Kidney epithelial cell (primary cell): ENCODE measurements around the gene PLA2G15. TPM values are rescaled to one million over a fixed set of nuclear protein-coding genes. Genes with fewer than 3 reads are reported as not detected.

Source experiments
- DNase-seq: peaks from one replicate; pipeline ENCODE4 v3.0.0-alpha.2; 2010; ENCODE audit warnings: low read depth
- H3K27me3 ChIP-seq: 2 replicates; pipeline ENCODE4 v1.6.0; 2011; ENCODE audit warnings: low read length; ENCODE audit not compliant: control insufficient read depth, insufficient read depth
- H3K36me3 ChIP-seq: 2 replicates; pipeline ENCODE4 v1.5.1; 2011; ENCODE audit warnings: low read length; ENCODE audit not compliant: control insufficient read depth, insufficient read depth
- H3K4me3 ChIP-seq: 2 replicates; pipeline ENCODE4 v1.5.1; 2011; ENCODE audit warnings: low read depth, mild to moderate bottlenecking, control low read depth, low read length
- CTCF ChIP-seq: IDR thresholded peaks from 2 replicates; pipeline ENCODE4 v1.5.1; 2011; ENCODE audit warnings: mild to moderate bottlenecking, moderate library complexity, low read length, control low read depth, inconsistent platforms; ENCODE audit not compliant: insufficient read depth, poor library complexity, severe bottlenecking
- total RNA-seq: library from RNA; depleted of rRNA; stranded (reverse); fragments of >200 nt; gene quantifications from 2 replicates; pipeline ENCODE4 v1.2.3, GENCODE V29; 2015

Gene PLA2G15
- total RNA-seq, 1 donor from 2014 or later, result 27.2 TPM

DNA sequence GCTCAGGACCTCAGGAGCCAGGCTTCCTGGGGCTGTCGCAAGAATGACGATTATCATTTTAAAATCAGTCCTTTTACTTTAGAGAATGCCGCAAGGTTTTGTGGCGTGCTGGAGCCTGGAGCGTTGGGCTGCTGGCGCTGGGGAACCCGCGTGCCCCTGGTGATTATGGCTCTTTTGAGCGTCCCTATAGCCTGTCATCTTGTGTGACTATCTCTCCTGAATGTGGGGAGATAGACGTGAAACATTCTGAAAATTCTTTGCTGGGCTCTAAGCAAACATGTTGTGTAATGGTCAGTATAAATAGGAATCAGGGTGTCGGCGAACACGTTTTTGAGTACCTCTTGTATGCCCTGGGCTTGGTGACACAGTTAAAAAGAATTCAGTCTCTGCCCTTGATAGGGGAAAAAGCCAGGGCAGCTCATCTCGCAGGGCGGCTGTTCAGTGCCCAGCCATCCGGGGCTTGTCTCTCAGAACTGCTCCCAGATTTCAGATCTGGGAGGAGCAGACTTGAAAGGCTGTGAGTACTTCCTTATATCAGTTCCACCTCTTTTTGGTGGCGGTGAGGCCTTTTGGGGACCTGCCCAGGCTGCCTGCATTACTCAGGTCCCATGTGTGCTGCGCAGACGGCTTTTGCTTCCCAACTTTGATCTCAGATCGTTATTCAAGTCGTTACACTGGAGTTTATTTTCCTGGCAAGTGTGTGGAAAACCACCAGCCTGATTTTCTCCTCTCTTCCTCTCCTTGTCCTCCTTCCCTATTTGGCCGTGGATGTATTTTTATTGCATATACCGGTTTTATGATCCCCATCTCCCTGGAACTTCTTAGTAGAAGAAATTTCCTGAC is 20.1 kb downstream of the PLA2G15 start:
- peak; percentile 45 for DNase-seq
- peak overlapping the region; percentile 55 for H3K4me3 ChIP-seq
- H3K27me3 ChIP-seq, result no peaks in the 10 kb centered on the region
- H3K36me3 ChIP-seq, result no peaks in the 10 kb centered on the region
- TF ChIP-seq CTCF, result no peak

GRCh38 chr16:68267612-68268405 is 22.6 kb downstream of the PLA2G15 start:
- Histone ChIP-seq H3K4me3 (no peak overlapping the region), H3K36me3 (no peaks in the 10 kb centered on the region), H3K27me3 (no peaks in the 10 kb centered on the region)
- TF ChIP-seq CTCF, result no peak
- DNase-seq, result no peak

DNA sequence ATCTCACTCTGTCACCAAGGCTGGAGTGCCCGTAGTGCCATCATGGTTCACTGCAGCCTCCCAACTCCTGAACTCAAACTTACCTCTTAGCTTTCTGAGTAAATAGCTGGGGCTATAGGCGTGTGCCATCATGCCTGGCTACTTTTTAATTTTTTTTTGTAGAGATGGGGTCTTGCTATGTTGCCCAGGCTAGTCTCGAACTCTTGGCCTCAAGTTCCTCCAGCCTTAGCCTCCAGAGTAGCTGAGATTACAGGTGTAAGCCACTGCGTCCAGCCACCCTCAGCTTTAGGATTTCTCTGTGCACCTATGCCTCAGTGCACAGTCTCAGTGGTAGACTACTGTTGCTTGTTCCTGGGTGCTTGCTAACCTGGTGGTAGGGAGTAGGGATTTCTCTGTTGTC is 24.6 kb downstream of the PLA2G15 start:
- TF ChIP-seq CTCF, result no peak
- H3K4me3 ChIP-seq, result no peak overlapping the region
- H3K36me3 ChIP-seq, result no peaks in the 10 kb centered on the region
- no peaks in the 10 kb centered on the region for H3K27me3 ChIP-seq
- DNase-seq, result no peak

- DNase-seq, result no peak
- no peak overlapping the region for H3K4me3 ChIP-seq
- no peaks in the 10 kb centered on the region for H3K27me3 ChIP-seq
- TF ChIP-seq CTCF, result no peak
- no peaks in the 10 kb centered on the region for H3K36me3 ChIP-seq
These were observed 25.2 kb downstream of the PLA2G15 start for GRCh38 chr16:68270353-68270752.

DNA sequence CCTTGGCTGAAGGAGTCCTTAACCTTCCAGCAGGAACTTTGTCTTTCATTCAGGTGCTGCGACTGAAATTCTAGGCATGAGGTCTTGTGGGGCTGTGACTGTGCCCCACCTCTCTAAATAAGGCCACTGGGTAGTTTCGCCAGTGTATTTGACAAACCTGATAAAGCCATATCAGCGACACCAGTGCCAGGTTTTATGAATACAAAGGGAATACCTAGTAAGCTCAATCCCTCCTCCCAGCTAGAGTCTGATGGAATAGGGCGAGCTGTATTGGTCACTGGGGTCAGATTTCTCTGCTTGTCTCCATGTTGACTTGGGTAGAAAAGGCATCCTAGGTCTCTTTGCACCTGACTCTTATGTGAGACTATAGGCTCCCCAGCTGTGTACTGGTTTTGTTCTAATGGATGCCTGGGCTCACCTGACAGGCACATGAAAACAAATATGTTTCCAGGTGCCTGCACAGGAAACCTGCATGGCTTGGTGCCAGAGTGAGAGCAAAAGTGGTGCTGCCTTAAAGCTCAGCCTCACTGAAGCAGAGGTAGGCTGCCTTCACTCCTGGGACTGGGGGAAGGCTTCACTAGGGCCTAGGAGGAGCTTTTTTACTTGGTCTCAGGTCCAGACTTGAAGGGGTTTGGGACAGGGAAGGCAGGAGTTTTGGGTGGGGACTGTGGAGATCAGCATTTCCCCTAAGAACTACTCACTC is 27.5 kb downstream of the PLA2G15 start:
- TF ChIP-seq CTCF, result no peak
- H3K36me3 ChIP-seq, result no peaks in the 10 kb centered on the region
- no peaks in the 10 kb centered on the region for H3K27me3 ChIP-seq
- no peak for DNase-seq
- H3K4me3 ChIP-seq, result no peak overlapping the region
